Activated CD4-positive, alpha-beta T cell treated with anti-CD3 and anti-CD28 coated beads for 4 hours (primary cell): Measurements from ENCODE around the gene CIDEB.
A peak's percentile ranks its signal among the peaks of the same experiment; 100 is the strongest.

Source experiments
- DNase-seq, 2 donors: peaks; one replicate each; pipeline ENCODE4 v3.0.0-alpha.2; 2020

CIDEB gene

DNA sequence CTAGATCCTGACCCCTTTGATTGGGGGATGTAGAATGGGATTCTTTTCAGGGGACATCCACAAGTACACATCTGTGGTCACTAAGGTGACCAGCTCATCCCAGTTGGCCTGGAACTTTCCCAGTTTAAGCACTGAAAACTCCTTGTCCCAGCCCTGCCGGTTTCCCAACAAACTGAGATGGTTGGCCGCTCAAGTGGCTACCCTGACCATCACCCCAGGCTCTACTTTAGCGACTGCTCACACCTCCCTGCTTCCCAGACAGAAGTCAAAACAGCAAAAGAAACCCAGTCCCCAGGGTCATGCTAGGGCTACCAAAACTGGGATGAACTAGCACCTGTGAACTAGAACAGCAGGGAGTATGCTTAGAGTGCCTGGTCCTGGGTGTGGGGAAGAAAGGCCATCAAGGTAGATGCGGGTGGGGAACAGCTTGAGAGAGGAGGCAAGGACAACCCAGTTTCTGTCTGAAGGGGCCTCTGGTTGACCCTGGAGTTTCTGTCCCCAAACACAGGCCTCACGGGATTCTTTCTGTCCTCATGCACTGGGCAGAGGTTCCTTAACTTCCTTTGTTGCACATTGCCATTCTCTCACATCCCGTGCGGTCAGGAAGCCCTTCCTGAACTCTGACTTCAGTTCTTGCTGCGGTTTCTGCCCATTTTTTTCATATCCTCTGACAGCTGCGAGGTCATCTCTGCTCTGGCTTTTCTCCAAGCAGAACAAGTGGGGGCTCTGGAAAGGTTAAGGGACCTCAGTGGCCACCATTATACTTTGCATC, 5.1 kb upstream of the CIDEB start:
- no peak for DNase-seq

DNA sequence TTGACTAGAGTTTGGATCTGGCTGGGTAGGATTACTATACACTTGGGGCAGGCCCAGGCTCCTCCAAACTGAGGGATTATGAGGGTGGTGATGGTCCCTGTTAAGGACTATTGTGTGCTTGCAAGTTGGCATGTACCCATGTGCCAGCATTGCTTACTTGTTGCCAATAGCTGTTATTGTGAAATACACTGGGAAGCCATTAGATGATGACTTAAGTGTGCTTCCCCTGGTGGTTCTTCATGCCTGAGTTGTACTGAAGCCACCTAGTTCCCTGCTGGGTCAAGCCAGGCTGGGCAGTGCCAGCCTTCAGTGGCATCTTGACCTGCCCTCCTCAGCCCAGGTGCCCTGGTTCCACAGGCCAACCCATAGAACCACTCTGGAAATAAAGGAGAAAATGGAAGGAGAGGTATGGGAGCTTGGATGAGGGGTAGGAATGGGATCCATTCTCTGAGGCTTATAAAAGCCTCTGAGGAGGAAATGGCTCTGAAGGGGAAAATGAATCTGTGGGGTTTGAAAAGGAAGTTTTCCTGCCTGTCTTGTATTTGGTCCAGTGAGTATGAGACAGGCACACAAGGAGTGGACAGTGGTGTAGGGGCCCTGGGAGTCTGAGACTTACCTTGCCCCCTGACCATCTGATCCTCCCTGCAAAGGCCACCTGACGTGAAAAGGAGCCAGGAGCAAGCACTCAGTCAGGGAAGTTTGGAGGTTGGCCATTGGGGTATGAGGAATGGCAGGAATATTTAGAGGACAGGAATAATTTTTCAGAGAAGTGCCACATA, 4.2 kb upstream of the CIDEB start:
- no peak for DNase-seq

DNA sequence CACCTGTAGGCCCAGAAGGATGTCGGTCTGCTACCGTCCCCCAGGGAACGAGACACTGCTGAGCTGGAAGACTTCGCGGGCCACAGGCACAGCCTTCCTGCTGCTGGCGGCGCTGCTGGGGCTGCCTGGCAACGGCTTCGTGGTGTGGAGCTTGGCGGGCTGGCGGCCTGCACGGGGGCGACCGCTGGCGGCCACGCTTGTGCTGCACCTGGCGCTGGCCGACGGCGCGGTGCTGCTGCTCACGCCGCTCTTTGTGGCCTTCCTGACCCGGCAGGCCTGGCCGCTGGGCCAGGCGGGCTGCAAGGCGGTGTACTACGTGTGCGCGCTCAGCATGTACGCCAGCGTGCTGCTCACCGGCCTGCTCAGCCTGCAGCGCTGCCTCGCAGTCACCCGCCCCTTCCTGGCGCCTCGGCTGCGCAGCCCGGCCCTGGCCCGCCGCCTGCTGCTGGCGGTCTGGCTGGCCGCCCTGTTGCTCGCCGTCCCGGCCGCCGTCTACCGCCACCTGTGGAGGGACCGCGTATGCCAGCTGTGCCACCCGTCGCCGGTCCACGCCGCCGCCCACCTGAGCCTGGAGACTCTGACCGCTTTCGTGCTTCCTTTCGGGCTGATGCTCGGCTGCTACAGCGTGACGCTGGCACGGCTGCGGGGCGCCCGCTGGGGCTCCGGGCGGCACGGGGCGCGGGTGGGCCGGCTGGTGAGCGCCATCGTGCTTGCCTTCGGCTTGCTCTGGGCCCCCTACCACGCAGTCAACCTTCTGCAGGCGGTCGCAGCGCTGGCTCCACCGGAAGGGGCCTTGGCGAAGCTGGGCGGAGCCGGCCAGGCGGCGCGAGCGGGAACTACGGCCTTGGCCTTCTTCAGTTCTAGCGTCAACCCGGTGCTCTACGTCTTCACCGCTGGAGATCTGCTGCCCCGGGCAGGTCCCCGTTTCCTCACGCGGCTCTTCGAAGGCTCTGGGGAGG, 3.1 kb upstream of the CIDEB start, which contains the start of gene LTB4R:
LTB4R (plus strand) TSS at position 857 of the 959 bp plus-strand sequence. CDS start 4,150 bp downstream, outside the sequence.
- DNase-seq: peak; percentile 45 to 60

DNA sequence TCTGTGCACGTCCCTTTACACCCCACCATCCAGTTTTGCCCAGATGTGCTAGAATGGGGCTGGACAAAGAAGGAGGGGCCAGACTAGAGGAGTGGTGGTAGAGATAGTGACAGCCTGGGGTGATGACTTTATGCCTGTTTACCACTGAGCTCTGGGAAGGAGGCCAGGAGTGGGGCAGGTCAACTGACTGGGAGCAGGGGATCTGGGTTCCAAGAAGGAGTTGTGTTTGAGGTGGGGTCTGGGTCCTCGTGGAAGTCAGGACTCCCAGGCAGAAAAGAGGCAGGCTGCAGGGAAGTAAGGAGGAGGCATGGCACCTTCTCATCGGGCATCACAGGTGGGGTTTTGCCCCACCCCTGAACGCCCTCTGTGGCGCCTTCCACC, 2.5 kb upstream of the CIDEB start:
- DNase-seq: no peak

DNA sequence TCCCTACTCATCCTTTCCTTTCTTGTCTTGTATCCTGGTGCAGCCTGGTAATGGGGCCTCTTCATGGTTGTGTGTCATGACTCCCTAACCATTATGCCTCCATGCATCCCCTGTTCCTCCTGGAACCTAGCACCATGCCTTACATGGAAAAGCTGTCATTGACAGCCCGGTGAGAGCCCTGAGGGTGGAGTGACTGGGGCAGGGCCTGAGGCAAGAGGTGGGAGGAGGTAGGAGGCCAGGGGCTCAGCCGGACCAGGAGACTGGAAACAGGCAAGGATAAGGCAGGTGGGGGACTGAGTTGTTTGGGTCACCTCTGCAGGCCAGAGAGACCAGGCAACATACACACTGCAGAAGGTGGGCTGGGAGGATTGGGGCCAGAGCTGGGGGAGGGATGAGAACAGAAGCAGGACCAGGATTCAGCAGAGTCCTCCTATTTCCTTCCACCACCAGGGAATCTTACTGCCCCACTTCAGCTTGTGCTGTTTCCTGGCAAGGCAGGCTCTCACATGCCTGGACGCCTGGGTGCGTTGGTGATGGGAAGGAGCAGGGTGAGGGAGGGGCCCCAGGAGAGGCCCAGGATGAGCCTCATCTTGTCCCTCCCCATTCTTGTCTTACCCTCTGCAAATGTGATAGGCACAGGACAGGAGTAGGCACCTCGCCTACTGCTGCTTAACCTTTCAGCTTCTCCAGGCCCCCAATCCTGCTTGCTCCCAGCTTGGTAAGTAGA, 1.9 kb upstream of the CIDEB start, which contains the start of gene LTB4R2:
LTB4R2 (plus strand) TSS at position 603 of the 727 bp plus-strand sequence. CDS start 525 bp downstream, outside the sequence.
- DNase-seq: no peak

DNA sequence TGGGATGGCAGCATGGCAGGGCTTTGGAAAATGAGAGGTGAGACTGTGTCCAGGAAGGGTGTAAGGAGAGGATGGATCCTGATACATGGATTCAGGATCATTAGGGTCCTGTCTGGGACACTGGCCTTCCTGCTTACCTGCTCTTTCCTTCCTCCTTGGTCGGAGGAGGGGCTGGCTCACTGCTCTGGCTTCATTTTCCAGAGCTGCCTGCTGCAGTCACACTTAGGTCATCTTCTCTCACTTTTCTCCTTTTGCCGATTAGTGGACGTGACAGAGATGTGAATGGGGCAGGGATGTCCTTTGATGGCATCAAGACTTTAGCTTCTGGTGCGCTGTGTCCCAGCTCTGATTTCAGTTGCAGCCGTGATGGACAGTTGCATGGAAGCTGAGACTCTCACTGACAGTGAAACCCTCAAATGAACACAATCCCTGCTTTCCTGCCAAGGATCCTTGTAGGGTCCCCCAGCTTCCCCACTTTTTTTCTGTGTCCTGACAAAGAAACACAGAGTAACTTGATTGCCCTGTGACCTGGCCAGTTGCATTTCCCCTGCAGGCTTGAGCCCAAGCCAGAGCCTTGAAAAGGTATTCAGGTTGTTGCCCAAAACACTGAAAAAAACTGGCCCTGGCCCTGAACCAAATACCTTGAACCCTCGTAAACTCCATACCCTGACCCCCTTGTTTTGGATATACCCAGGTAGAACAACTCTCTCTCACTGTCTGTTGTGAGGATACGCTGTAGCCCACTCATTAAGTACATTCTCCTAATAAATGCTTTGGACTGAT, 756 bp upstream of the CIDEB start:
- DNase-seq: no peak

DNA sequence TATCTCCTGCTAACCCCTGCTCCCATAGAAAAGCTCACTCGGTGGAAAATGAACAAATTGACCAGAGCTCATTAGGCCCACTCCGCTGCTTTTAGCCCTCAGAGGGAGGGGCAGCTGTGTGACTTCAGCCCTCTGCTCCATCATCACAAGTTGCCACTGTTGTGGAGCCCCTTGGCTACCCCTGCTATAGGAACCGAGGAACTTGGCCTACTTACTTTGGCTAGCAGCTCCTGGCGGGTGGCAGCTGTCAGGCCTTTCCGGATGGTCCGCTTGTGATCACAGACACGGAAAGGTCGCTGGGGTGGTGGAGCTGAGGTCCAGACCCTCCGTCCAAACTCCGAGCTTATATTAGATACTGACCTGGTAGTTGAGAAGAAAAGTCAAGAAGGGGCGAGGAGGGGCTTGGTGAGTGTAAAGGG, 612 bp downstream of the CIDEB start:
- DNase-seq: no peak

DNA sequence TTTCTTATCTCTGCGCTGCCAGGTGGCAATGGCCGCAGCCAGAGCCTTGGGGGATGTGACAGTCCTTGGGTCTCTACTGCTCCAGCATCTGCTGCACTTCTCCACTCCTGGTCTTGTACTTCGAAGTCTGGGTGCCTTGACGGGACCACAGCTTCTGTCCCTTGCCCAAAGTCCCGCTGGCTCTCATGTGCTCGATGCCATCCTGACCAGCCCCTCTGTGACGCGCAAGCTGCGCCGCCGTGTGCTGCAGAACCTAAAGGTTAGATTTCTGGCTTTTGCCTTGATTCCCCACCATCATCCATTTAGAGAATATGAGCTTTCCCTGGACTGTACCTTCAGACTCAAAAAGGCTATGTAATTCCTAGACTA, 3.8 kb downstream of the CIDEB start:
- no peak for DNase-seq

DNA sequence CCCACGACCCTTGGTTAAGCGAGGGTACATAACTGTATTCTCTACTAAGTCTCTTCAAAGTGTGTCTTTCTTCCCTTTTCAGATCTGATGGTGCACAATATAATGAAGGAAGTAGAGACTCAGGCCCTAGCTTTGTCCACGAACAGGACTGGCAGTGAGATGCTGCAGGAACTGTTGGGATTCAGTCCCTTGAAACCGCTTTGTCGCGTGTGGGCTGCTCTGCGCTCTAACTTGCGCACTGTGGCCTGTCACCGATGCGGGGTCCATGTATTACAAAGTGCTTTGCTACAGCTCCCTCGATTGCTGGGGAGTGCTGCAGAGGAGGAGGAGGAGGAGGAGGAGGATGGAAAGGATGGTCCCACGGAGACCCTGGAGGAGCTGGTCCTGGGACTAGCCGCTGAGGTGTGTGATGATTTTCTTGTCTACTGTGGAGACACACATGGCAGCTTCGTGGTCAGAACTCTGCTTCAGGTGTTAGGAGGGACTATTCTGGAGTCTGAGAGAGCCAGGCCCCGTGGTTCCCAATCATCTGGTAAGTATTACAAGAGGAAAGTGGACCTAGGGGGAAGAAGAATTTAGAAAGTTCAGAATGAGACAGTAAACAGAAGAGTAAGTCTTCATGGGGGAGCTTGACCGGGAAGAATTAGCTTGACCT, 7.3 kb downstream of the CIDEB start:
- DNase-seq: no peak

DNA sequence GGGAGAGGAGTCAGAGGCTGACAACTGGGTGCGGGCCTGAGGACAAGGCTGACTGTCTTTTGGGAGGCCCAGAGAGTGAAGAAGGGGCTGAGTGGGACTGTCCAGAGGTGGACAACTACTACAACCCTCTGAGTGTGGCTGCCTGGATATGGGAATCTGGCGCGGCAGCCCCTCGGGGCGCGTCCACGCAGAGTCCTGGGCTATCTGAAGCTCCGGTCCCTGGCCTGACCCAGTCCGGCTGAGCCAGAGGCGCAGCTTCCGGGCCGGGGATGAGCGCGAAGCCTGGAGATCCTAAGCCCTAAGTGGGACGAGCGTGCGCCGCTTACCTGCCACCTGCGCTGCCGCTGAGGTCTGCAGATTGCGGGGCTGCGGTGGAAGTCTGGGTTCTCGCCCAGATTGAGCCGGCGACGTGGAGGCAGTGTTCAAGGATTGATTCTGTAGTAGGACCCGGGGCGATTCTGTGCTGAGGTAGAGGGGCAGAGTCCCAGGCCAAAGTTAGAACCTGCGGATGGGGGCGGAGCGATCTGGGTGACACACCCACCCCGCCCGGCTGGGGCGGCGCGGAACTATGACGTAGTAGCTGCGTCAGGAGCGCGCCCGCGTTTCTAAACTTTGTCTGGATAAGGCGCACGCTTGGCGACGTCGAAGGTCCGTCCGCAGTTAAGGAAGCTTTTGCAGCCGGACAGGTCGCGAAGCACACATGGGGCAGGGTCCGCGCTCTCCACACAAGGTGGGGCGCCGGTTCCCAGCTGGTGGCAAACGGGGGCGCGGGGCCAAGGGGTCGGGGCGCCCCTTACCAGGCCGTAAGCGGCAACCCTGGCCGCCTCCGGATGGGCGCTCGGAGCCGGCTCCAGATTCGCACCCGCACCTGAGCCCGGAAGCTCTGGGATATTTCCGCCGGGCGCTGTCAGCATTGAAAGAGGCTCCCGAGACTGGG, 8.3 kb downstream of the CIDEB start, which contains the start of the genes DHRS1 and NOP9:
DHRS1 (minus strand) TSS at position 526 of the 937 bp plus-strand sequence. CDS start 674 bp downstream, outside the sequence.
NOP9 (plus strand) TSS at position 596 of the 937 bp plus-strand sequence; CDS start at position 701, 105 bp downstream.
- DNase-seq: peak; percentile 89 to 93

DNA sequence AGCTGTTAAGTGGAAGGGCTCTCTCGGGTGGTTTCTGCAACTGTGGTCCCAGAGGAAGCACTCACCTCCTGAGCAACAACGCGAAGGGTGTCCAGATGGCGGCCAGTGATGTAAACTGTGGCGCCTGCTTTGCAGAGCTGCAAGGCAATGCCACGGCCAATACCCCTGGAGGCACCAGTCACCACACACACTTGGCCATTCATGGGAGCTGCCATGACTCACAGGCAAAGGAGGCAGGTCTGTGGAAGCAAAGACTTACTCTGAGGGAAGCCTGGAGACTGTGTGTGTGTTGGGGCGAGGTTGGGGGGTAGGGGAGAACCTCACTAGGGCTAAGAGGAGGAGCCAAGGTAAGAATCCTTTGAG, 8.9 kb downstream of the CIDEB start:
- no peak for DNase-seq

DNA sequence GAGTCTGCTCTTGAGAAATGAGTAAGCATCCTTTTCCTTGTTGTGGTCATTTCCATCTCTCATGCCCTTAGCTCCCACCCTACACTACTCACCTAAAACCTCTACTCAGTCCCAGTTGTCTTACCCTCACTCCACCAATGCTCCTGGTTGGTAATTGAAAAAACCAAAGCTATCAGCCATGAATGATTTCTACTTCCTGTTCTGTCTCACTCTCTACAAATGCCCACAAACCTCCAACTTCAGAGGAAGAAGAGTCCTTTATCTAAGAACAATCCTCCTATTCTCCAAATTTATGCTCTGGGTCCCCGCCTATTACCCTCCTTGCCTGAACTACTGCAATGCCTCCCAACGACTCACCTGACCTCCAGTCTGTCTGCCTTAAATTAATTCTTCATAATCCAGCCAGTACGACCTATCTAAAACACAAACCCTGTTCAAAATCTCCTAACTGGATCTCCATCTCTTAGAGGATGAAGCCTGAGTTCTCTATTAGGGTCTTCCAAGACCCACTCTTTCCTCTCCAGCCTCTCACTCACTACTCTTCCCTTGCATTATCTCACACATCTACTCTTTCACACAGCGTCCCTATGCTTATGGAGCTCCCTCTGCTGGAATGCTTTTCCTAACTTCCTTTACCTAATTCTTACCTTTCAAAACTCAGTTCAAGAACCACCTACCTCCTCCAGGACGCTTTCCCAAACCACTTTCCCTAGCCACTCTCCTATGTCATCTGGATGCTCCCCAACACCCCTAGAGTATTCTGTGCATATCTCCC, 10.4 kb downstream of the CIDEB start:
- DNase-seq: no peak

DNA sequence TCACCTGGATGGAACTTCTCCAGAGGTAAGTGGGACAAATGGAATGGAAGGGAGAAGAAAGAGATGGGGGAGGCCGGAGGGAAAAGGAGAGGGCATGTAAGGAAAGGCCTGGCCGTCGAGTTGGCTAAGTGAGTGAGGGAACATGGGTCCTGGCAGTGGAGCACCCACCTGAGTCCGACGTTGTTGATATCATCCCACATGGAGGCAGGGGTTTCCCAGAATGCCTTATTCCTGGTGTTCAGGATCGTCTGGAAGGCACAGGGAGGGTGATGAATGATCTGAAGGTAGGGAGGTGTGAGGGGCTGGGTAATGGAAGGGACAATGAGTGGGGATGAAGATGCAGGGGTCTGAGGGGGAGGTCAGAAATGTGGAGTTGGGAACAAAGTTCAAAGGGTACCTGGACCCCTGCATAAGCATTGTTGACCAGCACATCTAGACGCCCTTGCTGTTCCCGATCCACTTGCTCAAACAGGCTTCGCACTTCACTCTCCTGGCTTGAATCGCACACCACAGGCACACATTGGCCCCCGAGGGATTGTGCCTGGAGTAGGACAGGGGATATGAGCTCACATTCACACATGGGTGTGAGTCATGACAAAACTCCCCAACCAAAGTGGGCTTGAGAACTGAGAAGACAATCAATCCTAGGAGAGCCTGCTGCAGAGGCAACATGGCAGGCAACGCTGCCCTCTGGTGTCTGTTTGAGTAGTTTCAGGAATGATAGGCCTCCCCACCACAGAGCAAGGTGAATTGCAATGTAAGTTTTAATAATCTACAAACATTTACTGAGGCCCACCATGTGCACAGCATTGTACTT, 11.2 kb downstream of the CIDEB start:
- peak; percentile 76 to 77 for DNase-seq

DNA sequence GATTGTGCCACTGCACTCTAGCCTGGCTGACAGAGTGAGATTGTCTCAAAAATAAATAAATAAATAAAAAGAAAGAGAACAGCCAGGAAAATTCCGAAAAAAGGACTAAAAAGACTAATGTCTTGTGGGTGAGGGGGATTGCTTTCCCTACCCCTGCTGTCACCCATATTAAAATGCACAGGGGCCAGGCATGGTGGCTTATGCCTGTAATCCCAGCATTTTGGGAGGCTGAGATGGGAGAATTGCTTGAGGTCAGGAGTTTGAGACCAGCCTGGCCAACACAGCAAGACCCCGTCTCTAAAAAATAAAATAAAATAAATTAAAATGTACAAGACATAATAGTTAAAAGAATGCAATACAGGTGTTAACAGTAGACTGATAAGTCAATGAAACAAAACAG, 14.3 kb downstream of the CIDEB start:
- DNase-seq: no peak

DNA sequence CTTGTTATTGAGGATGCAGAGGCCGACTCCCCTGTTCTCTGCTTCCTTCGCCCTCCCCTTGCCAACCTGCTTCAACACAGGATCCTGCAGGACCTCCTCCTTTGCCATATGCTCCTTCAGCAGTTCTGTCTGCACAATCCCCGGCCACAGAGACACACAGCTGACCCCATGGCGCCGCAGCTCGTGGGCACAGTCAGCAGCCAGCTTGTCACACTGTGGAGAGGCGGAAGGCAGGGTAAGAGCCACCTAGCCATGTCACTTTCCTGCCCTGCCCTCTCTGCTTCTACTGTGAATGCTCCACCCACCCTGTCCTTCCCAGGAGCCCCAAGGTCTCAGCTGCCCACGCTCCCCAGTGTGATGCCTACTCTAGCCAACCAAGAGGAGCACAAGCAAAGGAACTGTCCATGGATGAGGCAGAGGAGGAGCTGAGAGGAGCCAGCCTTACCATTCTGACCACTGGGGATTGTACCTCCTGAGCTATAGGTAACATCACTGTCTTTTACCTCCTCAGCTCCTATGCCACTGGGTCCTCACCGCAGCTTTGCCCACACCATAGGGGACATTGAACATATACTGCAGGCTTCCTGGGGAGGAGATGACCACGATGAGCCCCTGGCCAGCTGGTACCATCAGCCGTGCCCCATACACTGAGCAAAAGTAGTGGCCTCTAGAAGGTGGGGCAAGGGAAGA, 15.5 kb downstream of the CIDEB start:
- DNase-seq: no peak

DNA sequence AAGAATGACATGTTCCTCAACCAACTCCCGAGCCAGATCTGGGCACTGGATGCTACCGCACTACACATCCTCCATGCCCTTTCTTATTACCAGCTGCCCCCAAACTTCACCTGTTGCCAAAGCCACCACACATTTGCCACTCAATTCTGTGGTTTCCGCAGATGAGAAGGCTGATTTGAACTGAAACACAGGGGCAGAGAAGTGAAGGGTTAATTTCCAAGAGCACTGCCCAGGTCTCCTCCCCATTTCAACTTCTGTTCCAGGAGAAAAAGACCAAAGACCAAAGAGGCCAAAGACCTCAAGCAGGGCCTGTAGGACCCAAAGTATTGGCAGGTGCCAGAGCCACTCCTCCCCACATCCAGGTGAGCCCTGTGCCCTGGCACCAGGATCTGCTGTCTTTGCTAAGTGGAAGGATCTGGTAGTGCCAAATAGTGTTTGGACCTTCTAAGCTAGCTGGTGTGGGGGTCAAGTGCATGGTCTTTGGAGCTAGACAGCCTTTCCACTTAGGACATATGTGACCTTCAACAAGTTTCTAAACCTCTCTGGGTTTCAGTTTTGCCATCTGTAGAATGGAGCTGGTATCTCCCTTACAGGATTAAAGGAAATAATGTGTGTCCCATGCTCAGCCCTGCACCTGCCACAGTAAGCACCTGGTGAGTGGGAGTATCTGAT, 16.2 kb downstream of the CIDEB start:
- no peak for DNase-seq
